Skeletal muscle tissue (tissue), 4 donors: Measurements from ENCODE around the gene PPP1R9B. TPM values are rescaled to one million over a fixed set of nuclear protein-coding genes. Genes with fewer than 3 reads are reported as not detected.

Experiments used
- H3K27ac ChIP-seq: one replicate; pipeline ENCODE4 v1.7.0; 2013; ENCODE audit warnings: mild to moderate bottlenecking, low read depth, low read length, inconsistent platforms
- H3K27me3 ChIP-seq, 3 donors: one replicate each; pipeline ENCODE4 v1.7.0; 2013; ENCODE audit warnings: low read length in 3 of 3; ENCODE audit not compliant: control insufficient read depth in 3 of 3, insufficient read depth in 3 of 3
- H3K36me3 ChIP-seq, 3 donors: one replicate each; pipeline ENCODE4 v1.7.0; 2013; ENCODE audit warnings: low read length in 3 of 3; ENCODE audit not compliant: control insufficient read depth in 3 of 3, insufficient read depth in 3 of 3
- H3K4me1 ChIP-seq, 3 donors: one replicate each; pipeline ENCODE4 v1.7.0; 2013; ENCODE audit warnings: low read length in 3 of 3, mild to moderate bottlenecking in 3 of 3; ENCODE audit not compliant: control insufficient read depth in 3 of 3, insufficient read depth in 3 of 3
- H3K4me3 ChIP-seq, 3 donors: one replicate each; pipeline ENCODE4 v1.7.0; 2013; ENCODE audit warnings: low read length in 3 of 3
- H3K9ac ChIP-seq, 3 donors: one replicate each; pipeline ENCODE4 v1.7.0; 2013; ENCODE audit warnings: low read length in 3 of 3, mild to moderate bottlenecking in 3 of 3, moderate library complexity in 2 of 3, low read depth in 1 of 3
- H3K9me3 ChIP-seq, 3 donors: one replicate each; pipeline ENCODE4 v1.7.0; 2013; ENCODE audit warnings: low read length in 3 of 3; ENCODE audit not compliant: control insufficient read depth in 3 of 3
- total RNA-seq: library from RNA; depleted of rRNA; stranded (reverse); fragments of >200 nt; gene quantifications from one replicate; pipeline ENCODE4 v1.2.3, GENCODE V29; 2014
- donor health status: Osteomylitis.

PPP1R9B gene
- total RNA-seq, 1 donor from 2014 or later: 19.3 TPM

DNA sequence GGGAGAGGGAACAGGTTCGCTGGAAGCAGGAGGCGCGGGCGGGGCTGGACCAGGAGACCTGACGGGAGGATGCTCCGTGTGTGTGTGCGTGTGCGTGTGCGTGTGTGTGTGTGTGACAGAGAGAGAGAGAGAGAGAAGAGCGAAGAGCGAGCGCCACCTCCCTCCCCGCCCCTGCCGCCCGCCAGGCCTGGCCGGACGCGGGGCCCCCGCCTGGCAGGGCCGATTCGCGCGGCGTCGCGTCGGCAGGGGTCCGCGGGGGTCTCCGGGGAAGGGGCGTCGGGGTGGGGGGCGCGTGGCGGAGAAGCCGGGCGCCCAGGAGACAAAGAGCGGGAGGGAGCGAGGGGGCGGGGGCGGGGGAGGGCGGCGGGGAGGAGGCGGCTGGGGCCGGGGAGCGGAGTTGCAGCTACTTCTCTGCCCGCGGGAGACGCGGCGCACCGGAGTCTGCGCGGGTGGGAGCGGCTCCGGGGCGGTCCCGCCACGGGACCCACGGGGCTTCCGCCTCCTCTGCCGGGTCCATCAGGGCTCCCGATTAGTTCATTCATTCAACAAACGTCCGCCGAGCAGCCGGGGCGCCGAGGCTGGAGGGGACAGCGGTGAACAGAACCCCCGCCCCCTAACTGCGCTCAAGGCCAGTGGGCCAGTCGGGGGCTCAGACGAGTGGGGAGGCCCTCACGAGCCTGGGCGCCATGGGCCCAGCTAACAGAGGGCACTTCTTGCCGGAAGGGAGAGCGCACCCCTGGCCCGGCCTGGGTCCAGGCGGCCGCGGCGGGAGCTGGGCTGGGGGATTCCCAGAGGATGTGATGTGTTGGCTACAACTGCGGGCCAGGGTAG lies 20.5 kb downstream of the PPP1R9B start, which contains the start of gene SAMD14:
SAMD14 (minus strand) TSS at position 433 of the 831 bp plus-strand sequence. CDS start 5,201 bp downstream, outside the sequence.
- Histone ChIP-seq H3K9ac (peak within 1 kb of the TSS in 2 of 3 donors; percentile 32 to 82), H3K27me3 (no peaks in the 10 kb centered on the region), H3K9me3 (no peaks in the 10 kb centered on the region), H3K27ac (no peak within 1 kb of the TSS), H3K4me1 (peaks cover 38 to 51% (median 51%) of the 10 kb centered on the region in 3 donors), H3K4me3 (peak within 1 kb of the TSS; percentile 38 to 72 (median 66)), H3K36me3 (peaks cover 0 to 4% (median 0%) of the 10 kb centered on the region in 3 donors)

GRCh38 chr17:50129353-50129727 lies 21.1 kb downstream of the PPP1R9B start:
- Histone ChIP-seq H3K27me3 (no peaks in the 10 kb centered on the region), H3K27ac (no peak overlapping the region), H3K9ac (no peak overlapping the region), H3K4me3 (peak overlapping the region in 1 of 3 donors; percentile 41), H3K4me1 (peaks cover 36 to 45% (median 45%) of the 10 kb centered on the region in 3 donors), H3K9me3 (no peaks in the 10 kb centered on the region), H3K36me3 (no peaks in the 10 kb centered on the region)

- Histone ChIP-seq H3K4me1 (peaks cover 35 to 45% (median 40%) of the 10 kb centered on the region in 3 donors), H3K36me3 (no peaks in the 10 kb centered on the region), H3K9me3 (no peaks in the 10 kb centered on the region), H3K9ac (peak overlapping the region in 2 of 3 donors; percentile 53 to 57), H3K27me3 (no peaks in the 10 kb centered on the region), H3K4me3 (peak overlapping the region; percentile 17 to 54 (median 41)), H3K27ac (no peak overlapping the region)
These were observed 21.8 kb downstream of the PPP1R9B start for GRCh38 chr17:50128441-50129352.

DNA sequence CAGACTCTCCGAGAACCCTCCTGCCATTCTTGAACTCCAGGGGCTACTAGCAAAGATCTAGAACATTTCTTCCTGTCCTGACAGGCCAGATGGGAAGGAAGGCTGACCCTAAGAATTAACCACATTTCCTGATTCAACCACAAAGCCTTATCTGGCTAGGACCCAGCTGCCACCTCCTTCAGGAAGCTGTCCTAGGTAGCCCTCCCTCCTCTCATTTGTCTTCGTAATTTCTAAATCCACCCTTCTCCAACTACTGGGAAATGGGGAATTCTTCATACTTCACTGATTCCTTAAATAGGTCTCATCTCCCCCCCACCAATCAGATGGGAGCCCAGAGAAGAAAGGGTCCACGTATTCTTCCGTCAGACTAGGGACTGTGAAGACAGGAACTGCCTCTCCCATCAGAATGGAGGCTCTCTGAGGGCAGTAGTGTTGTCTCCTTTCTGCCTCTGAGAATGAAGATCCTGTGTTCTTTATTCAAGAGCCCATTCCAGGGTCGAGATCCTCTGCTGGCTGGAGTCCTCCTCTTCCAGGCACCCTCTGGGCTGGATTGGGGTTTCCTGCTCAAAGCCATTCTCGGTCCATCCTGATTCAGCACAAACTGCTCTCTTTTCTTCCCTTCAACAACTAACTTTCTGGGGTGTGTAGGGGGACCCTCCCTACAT lies 22.6 kb downstream of the PPP1R9B start:
- peaks cover 30 to 39% (median 31%) of the 10 kb centered on the region in 3 donors for H3K4me1 ChIP-seq
- H3K36me3 ChIP-seq: no peaks in the 10 kb centered on the region
- H3K9ac ChIP-seq: no peak overlapping the region
- H3K4me3 ChIP-seq: no peak overlapping the region
- no peaks in the 10 kb centered on the region for H3K27me3 ChIP-seq
- H3K27ac ChIP-seq: no peak overlapping the region
- H3K9me3 ChIP-seq: no peaks in the 10 kb centered on the region

DNA sequence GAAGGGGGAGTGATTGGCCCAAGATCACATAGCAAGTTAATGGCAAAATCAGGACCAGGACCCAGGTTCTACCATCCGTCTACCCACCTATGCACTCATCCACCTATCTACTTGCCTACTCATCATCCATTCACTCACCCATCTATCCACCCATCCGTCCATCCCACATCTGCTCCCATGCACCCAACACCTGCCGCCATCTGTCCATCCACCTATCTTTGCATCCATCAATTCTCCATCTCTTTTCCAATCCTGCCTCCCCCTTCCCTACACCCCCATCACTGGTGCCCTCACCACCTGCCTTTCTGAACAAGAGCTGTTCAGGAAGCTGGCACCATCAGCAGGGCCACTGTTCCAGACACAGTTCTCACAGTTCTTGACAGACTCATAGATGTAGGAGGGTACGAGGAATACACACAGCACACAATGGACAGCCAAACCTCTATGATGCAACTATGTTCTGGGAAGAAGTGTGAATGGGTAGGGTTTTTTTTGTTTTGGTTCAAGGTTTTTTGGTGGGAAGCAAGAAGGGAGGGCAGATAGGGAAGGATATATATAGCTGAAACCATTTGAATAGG lies 25.0 kb downstream of the PPP1R9B start:
- Histone ChIP-seq H3K4me3 (no peak overlapping the region), H3K27me3 (no peaks in the 10 kb centered on the region), H3K4me1 (peaks cover 10 to 18% (median 15%) of the 10 kb centered on the region in 3 donors), H3K27ac (no peak overlapping the region), H3K36me3 (no peaks in the 10 kb centered on the region), H3K9me3 (no peaks in the 10 kb centered on the region), H3K9ac (no peak overlapping the region)

GRCh38 chr17:50123649-50124349 lies 26.7 kb downstream of the PPP1R9B start:
- Histone ChIP-seq H3K9ac (peak overlapping the region in 2 of 3 donors; percentile 50 to 51), H3K4me1 (peaks cover 5 to 12% (median 10%) of the 10 kb centered on the region in 3 donors), H3K27me3 (no peaks in the 10 kb centered on the region), H3K27ac (no peak overlapping the region), H3K9me3 (no peaks in the 10 kb centered on the region), H3K4me3 (peak overlapping the region in 1 of 3 donors; percentile 35), H3K36me3 (no peaks in the 10 kb centered on the region)

GRCh38 chr17:50122945-50123344 lies 27.5 kb downstream of the PPP1R9B start:
- Histone ChIP-seq H3K27me3 (no peaks in the 10 kb centered on the region), H3K27ac (no peak overlapping the region), H3K9me3 (no peaks in the 10 kb centered on the region), H3K9ac (no peak overlapping the region), H3K36me3 (no peaks in the 10 kb centered on the region), H3K4me1 (peaks cover 2 to 8% (median 8%) of the 10 kb centered on the region in 3 donors), H3K4me3 (no peak overlapping the region)

- Histone ChIP-seq H3K9me3 (no peaks in the 10 kb centered on the region), H3K4me1 (peaks cover 15 to 21% (median 19%) of the 10 kb centered on the region in 3 donors), H3K9ac (no peak overlapping the region), H3K27ac (no peak overlapping the region), H3K36me3 (no peaks in the 10 kb centered on the region), H3K27me3 (no peaks in the 10 kb centered on the region), H3K4me3 (no peak overlapping the region)
These were observed 29.8 kb downstream of the PPP1R9B start for GRCh38 chr17:50120475-50121253.
